ENCODE results near the gene WDFY4.

WDFY4 gene

DNA sequence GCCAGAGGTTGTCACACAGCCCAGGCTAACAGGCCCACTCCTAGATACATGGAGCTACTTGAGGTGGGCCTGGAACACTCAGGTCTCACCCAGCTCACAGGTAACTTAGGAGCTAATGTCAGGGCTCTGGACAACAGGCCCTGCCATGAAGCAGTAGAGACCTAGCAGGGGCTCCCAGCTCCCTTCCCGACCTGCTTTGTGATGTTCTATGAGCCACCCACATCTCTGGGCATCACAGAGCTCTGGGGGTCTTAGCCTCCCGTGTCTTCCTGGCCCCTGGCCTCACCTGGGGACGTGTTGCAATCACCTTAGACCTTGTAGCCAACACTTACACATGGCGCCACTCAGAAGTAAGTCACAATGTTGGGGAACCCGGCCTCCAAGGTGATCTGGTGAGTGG is 12.4 kb downstream of the WDFY4 start:
- CTCF ChIA-PET, result no interaction called here
- Histone ChIP-seq H3K4me1 (ENCODE audit: control insufficient read depth, insufficient read depth, low read length) (no peaks in the 10 kb centered on the region), H3K36me3 (ENCODE audit: control insufficient read depth in 2 of 2, insufficient read depth in 1 of 2, low read length in 2 of 2) (no peaks in the 10 kb centered on the region), H3K4me3 (ENCODE audit: low read depth, low read length) (no peak overlapping the region), H3K9me3 (ENCODE audit: control insufficient read depth, insufficient read depth, low read depth, low read length) (no peaks in the 10 kb centered on the region), H3K27ac (ENCODE audit: extremely low read depth, low read depth, low read length) (no peak overlapping the region)
- POLR2A ChIA-PET, result no interaction called here
- TF ChIP-seq, protein P1, sequence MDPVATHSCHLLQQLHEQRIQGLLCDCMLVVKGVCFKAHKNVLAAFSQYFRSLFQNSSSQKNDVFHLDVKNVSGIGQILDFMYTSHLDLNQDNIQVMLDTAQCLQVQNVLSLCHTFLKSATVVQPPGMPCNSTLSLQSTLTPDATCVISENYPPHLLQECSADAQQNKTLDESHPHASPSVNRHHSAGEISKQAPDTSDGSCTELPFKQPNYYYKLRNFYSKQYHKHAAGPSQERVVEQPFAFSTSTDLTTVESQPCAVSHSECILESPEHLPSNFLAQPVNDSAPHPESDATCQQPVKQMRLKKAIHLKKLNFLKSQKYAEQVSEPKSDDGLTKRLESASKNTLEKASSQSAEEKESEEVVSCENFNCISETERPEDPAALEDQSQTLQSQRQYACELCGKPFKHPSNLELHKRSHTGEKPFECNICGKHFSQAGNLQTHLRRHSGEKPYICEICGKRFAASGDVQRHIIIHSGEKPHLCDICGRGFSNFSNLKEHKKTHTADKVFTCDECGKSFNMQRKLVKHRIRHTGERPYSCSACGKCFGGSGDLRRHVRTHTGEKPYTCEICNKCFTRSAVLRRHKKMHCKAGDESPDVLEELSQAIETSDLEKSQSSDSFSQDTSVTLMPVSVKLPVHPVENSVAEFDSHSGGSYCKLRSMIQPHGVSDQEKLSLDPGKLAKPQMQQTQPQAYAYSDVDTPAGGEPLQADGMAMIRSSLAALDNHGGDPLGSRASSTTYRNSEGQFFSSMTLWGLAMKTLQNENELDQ (tag by site-specific recombination; IDR thresholded peaks at IDR 0.05; ENCODE audit: low read depth), result no peak
- TF ChIP-seq RBAK (tag by site-specific recombination; IDR thresholded peaks at IDR 0.05), result no peak
- no peak for TF ChIP-seq ZNF24 (tag by site-specific recombination; IDR thresholded peaks at IDR 0.05)
- no peak for TF ChIP-seq ZNF544 (tag by site-specific recombination; IDR thresholded peaks at IDR 0.05)
- TF ChIP-seq KLF1 (tag by site-specific recombination; IDR thresholded peaks at IDR 0.05), result no peak
- TF ChIP-seq ZNF140 (tag by site-specific recombination; IDR thresholded peaks at IDR 0.05), result no peak
- TF ChIP-seq PRDM1 (tag by site-specific recombination; IDR thresholded peaks at IDR 0.05), result no peak
- no peak for TF ChIP-seq ZNF112 (tag by site-specific recombination; IDR thresholded peaks at IDR 0.05)
- no peak for TF ChIP-seq IKZF3 (tag by site-specific recombination; IDR thresholded peaks at IDR 0.05)
- TF ChIP-seq ZNF174 (tag by site-specific recombination; IDR thresholded peaks at IDR 0.05), result no peak
- TF ChIP-seq GLI2 (tag by site-specific recombination; IDR thresholded peaks at IDR 0.05; ENCODE audit: borderline replicate concordance, low read depth), result no peak
- no peak for TF ChIP-seq ZNF404 (tag by site-specific recombination; IDR thresholded peaks at IDR 0.05)
- TF ChIP-seq ZNF610 (tag by site-specific recombination; IDR thresholded peaks at IDR 0.05; ENCODE audit: borderline replicate concordance), result no peak
- TF ChIP-seq, protein P2, sequence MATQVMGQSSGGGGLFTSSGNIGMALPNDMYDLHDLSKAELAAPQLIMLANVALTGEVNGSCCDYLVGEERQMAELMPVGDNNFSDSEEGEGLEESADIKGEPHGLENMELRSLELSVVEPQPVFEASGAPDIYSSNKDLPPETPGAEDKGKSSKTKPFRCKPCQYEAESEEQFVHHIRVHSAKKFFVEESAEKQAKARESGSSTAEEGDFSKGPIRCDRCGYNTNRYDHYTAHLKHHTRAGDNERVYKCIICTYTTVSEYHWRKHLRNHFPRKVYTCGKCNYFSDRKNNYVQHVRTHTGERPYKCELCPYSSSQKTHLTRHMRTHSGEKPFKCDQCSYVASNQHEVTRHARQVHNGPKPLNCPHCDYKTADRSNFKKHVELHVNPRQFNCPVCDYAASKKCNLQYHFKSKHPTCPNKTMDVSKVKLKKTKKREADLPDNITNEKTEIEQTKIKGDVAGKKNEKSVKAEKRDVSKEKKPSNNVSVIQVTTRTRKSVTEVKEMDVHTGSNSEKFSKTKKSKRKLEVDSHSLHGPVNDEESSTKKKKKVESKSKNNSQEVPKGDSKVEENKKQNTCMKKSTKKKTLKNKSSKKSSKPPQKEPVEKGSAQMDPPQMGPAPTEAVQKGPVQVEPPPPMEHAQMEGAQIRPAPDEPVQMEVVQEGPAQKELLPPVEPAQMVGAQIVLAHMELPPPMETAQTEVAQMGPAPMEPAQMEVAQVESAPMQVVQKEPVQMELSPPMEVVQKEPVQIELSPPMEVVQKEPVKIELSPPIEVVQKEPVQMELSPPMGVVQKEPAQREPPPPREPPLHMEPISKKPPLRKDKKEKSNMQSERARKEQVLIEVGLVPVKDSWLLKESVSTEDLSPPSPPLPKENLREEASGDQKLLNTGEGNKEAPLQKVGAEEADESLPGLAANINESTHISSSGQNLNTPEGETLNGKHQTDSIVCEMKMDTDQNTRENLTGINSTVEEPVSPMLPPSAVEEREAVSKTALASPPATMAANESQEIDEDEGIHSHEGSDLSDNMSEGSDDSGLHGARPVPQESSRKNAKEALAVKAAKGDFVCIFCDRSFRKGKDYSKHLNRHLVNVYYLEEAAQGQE (tag by site-specific recombination; IDR thresholded peaks at IDR 0.05), result no peak
- TF ChIP-seq ZNF221 (tag by site-specific recombination; IDR thresholded peaks at IDR 0.05; ENCODE audit: borderline replicate concordance), result no peak
- no peak for TF ChIP-seq HOXD13 (CRISPR knock-in tag; IDR thresholded peaks at IDR 0.05; ENCODE audit: borderline replicate concordance)
- TF ChIP-seq BCL11A (tag by site-specific recombination; IDR thresholded peaks at IDR 0.05; ENCODE audit: low read depth), result no peak

DNA sequence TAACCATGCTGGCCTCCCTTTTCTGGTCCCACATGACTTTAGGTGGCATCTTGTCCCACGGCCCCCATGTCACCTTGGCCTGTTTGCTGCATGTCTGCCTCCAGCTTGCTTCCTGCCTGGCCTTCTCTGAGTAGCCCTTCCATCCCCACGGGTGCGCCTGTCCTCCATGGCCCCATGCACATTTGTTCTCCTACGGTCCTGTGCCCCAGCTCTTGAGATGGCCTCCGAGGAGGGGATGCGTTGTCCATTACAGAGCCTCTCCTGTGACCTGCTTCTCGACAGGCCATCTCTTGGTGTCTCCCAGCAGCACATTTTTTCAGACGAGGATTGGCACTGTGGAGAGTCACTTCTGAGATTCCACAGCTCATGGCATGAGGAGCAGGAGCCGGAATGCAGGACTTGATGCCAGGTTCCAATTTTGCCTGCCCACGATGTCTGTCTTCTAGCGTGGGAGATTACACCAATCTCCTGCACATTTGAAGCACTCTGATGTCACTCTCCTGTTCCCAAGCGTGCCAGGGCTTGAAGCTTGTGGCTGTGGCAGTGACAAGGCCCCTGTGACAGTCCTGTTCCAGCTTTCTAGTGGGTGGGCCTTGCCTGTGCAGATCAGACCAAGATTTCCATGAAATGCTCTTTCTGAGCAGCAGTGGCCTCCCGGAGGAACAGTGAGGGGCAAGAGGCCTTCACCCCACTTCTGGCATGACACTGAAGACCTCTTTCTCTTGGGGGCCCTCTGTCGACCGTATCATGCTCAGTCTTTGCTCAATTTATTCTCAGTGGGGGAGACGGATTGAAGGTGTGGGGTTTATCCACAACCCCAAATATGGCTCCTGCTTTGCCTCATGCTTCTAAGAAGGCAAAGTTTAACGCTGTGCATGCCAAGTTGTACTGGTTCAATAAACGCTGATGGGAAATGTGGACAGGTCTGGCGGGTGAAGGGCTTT is 13.4 kb downstream of the WDFY4 start:
- Histone ChIP-seq H3K4me3 (ENCODE audit: low read depth, low read length) (no peak overlapping the region), H3K4me1 (ENCODE audit: control insufficient read depth, insufficient read depth, low read length) (no peaks in the 10 kb centered on the region), H3K36me3 (ENCODE audit: control insufficient read depth in 2 of 2, insufficient read depth in 1 of 2, low read length in 2 of 2) (no peaks in the 10 kb centered on the region), H3K27ac (ENCODE audit: extremely low read depth, low read depth, low read length) (no peak overlapping the region), H3K9me3 (ENCODE audit: control insufficient read depth, insufficient read depth, low read depth, low read length) (no peaks in the 10 kb centered on the region)
- CTCF ChIA-PET, result no interaction called here
- POLR2A ChIA-PET, result no interaction called here
- TF ChIP-seq, protein P3, sequence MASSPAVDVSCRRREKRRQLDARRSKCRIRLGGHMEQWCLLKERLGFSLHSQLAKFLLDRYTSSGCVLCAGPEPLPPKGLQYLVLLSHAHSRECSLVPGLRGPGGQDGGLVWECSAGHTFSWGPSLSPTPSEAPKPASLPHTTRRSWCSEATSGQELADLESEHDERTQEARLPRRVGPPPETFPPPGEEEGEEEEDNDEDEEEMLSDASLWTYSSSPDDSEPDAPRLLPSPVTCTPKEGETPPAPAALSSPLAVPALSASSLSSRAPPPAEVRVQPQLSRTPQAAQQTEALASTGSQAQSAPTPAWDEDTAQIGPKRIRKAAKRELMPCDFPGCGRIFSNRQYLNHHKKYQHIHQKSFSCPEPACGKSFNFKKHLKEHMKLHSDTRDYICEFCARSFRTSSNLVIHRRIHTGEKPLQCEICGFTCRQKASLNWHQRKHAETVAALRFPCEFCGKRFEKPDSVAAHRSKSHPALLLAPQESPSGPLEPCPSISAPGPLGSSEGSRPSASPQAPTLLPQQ (tag by site-specific recombination; IDR thresholded peaks at IDR 0.05), result no peak
- TF ChIP-seq ZNF416 (tag by site-specific recombination; IDR thresholded peaks at IDR 0.05) (no peak), SETDB1 (IDR thresholded peaks at IDR 0.05; ENCODE audit: insufficient read length, low read length) (no peak), HOXC10 (CRISPR knock-in tag; IDR thresholded peaks at IDR 0.05) (no peak), ZNF654 (tag by site-specific recombination; IDR thresholded peaks at IDR 0.05; ENCODE audit: low read depth) (no peak)
- TF ChIP-seq, protein P4, sequence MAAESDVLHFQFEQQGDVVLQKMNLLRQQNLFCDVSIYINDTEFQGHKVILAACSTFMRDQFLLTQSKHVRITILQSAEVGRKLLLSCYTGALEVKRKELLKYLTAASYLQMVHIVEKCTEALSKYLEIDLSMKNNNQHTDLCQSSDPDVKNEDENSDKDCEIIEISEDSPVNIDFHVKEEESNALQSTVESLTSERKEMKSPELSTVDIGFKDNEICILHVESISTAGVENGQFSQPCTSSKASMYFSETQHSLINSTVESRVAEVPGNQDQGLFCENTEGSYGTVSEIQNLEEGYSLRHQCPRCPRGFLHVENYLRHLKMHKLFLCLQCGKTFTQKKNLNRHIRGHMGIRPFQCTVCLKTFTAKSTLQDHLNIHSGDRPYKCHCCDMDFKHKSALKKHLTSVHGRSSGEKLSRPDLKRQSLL (tag by site-specific recombination; IDR thresholded peaks at IDR 0.05), result no peak

Measured in HEK293 (cell line).